DOHH2 (cell line): ENCODE results near the gene VSIG10L2.

Source experiments
- CTCF ChIP-seq: fragments of 200-600 bp; sonication (generic); IDR thresholded peaks from one replicate; pipeline ENCODE4 v1.5.1; 2014; ENCODE audit warnings: antibody characterized with exemption, mild to moderate bottlenecking, low read depth, low read length; ENCODE audit not compliant: poor library complexity, severe bottlenecking
- EZH2phosphoT487 ChIP-seq: fragments of 200-600 bp; sonication (generic); IDR thresholded peaks from 2 replicates; pipeline ENCODE4 v1.6.1; 2017; ENCODE audit warnings: borderline replicate concordance, mild to moderate bottlenecking, antibody characterized with exemption, low read length, moderate library complexity, mixed read lengths

- peak; percentile 83 for TF ChIP-seq CTCF
- no peak for TF ChIP-seq EZH2phosphoT487
Observed at GRCh38 chr11:125941619-125942611, 3.9 kb upstream of the VSIG10L2 start.
